ENCODE measurements around the gene ITSN2. TPM values are rescaled to one million over a fixed set of nuclear protein-coding genes. Genes with fewer than 3 reads are reported as not detected.
A peak's percentile ranks its signal among the peaks of the same experiment; 100 is the strongest.
"Not testable (repeated sequence)": the region's sequence is repeated elsewhere in the genome, so short reads cannot be mapped to it uniquely, and the experiment has no call there.

ITSN2 gene
- total RNA-seq, result 10 to 100 TPM; 60.4 to 61.0 TPM

DNA sequence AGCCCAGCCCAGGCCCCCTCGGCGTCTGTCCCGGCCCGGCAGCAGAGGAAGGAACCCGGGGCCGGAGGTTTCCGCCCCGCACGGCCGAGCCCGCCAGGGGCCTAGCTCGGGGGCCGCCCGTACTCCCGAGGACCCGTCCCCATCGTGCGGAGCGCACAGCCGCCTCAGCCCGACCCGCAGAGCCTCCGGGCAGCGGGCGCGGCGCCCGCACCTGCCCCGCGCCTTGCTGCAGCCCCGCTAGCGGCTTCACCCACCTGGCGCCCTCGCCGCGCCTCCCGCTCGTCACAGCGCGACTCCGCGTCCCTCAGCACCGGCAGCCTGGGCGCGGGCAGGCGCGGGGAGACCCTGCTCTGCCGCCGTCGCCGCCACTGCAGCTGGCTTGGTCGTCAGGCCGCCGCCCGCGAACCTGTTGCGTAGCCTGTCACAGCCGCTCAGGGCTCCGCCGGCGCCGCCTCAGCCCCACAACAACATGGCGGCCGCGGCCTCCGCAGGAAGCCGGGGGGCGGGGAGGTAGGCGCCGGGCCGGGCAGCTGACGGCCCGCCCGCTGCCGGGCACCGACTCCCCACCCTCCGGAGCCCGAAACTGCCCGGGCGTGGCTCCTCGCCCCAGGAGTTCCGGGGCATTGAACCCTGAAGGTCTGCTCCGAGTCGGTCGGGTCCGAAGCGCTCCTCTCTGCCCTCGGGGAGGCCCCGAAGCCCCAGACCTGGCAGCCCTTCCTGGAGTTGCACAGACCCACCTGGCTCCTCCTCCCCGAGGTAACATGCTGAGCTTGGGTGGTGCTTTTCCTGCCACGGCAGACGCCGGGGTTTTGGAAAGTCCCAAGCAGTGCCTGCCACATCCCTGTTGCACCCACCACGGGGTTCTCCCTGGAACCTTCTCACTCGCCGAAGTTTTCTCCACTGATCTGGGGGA, at the start of gene ITSN2:
Gene ITSN2 (minus strand): TSS at position 487 of the 913 bp plus-strand sequence. CDS start 32,454 bp downstream, outside the sequence.
- H3K4me1 Mint-ChIP-seq (ENCODE audit: low read depth), result peaks cover 28% of the 10 kb centered on the region
- peaks cover 12% of the 10 kb centered on the region for H3K36me3 Mint-ChIP-seq
- intact Hi-C loops (cut with micrococcal nuclease), result loop anchor here (2.0 to 5.0 kb wide), 2 partner anchors 284 to 433 kb away; partner anchors contain the start of genes ATAD2B and SF3B6
- peaks cover 3% of the 10 kb centered on the region for H3K9me3 Mint-ChIP-seq
- ChIA-PET CTCF (interaction anchor here (0.7 to 0.8 kb wide), 2 partner anchors 276 to 433 kb away, joined by 3 to 5 read pairs; partner anchors contain the start of gene TP53I3), POLR2A (interaction anchor here (1.0 to 2.1 kb wide), 8 partner anchors 8 to 434 kb away, joined by 3 to 9 read pairs (median 4); partner anchors contain the start of gene SF3B6)
- H3K27ac Mint-ChIP-seq, result peak within 1 kb of the TSS; percentile 92
- peak; percentile 86 for DNase-seq
- no peaks in the 10 kb centered on the region for H3K27me3 Mint-ChIP-seq
- H3K4me3 Mint-ChIP-seq, result peak within 1 kb of the TSS; percentile 85

DNA sequence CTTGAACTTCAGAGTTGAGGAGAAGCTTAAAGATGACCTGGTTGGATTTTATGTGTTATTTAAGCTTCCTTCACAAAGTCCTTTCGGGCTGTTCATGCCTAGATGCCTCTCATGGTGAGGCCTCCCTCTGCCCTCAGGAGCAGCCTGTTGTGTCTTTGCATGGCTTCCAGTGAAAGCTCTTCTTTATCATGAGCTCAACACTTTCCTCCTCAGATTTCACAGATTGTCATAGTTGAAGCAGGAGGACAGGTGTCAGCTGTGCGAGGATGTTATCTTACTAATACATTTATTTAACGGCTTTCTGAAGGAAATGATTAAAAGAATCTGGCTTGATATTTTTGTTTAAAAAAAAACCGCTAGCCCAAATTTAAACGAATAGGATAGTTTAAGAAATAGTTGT, 48.8 kb upstream of the ITSN2 start:
- no peaks in the 10 kb centered on the region for H3K9me3 Mint-ChIP-seq
- ChIA-PET POLR2A (interaction anchor here (0.6 kb wide), 1 partner anchor 16 kb away, joined by 3 read pairs; no protein-coding TSS in a partner anchor), CTCF (interaction anchor here (0.6 to 6.4 kb wide), 24 partner anchors 10 to 853 kb away, joined by 3 to 163 read pairs (median 4); partner anchors contain the start of genes CENPO and PTRHD1)
- no peaks in the 10 kb centered on the region for H3K36me3 Mint-ChIP-seq
- H3K4me1 Mint-ChIP-seq (ENCODE audit: low read depth), result no peaks in the 10 kb centered on the region
- no peak overlapping the region for H3K4me3 Mint-ChIP-seq
- intact Hi-C loops (cut with micrococcal nuclease), result no loop called here
- H3K27ac Mint-ChIP-seq, result no peak overlapping the region
- peaks cover 9% of the 10 kb centered on the region for H3K27me3 Mint-ChIP-seq
- no peak for DNase-seq

DNA sequence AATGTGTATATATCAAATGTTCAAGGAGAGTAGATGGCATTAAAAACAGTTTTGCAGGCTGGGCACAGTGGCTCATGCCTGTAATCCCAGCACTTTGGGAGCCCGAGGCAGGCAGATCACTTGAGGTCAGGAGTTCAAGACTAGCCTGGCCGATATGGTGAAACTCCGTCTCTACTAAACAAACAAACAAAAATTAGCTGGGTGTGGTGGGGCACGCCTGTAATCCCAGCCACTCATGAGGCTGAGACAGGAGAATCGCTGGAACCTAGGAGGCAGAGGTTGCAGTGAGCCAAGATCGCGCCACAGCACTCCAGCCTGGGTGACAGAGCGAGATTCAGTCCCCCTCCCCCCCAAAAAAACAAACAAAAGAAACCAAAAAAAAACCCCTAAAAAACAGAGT, 48.4 kb upstream of the ITSN2 start:
- ChIA-PET POLR2A (interaction anchor here (0.6 kb wide), 1 partner anchor 16 kb away, joined by 3 read pairs; no protein-coding TSS in a partner anchor), CTCF (interaction anchor here (0.7 to 6.4 kb wide), 13 partner anchors 15 to 787 kb away, joined by 3 to 163 read pairs (median 4); partner anchors contain the start of genes CENPO and PTRHD1)
- H3K27ac Mint-ChIP-seq; DNase-seq; H3K4me1 Mint-ChIP-seq (ENCODE audit: low read depth); H3K36me3 Mint-ChIP-seq; intact Hi-C loops (cut with micrococcal nuclease); H3K9me3 Mint-ChIP-seq; H3K4me3 Mint-ChIP-seq: not testable (repeated sequence)
- H3K27me3 Mint-ChIP-seq, result peaks cover 12% of the 10 kb centered on the region

DNA sequence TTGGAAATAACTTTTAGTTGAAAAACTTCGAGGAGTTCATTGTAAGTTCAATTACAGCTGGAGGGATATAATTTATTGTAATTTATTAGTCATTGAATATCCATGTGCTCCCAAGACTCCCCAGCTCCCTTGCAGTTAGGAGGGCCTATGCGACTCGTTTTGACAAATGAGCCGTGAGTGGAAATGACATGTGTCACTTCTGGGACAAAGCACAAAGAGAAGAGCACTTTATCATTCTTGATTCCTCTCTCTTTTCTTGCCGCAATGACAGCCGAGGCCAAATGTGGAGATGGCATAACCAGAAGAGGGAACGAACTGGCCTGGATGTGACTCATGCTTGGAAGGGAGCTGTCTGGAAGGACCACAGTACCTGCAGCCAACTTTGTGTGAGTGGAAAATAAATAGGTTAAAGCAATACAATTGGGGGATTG, 44.2 kb upstream of the ITSN2 start:
- Mint-ChIP-seq H3K27ac (no peak overlapping the region), H3K4me1 (ENCODE audit: low read depth) (peaks cover 15% of the 10 kb centered on the region), H3K36me3 (no peaks in the 10 kb centered on the region), H3K27me3 (peaks cover 13% of the 10 kb centered on the region), H3K9me3 (no peaks in the 10 kb centered on the region), H3K4me3 (no peak overlapping the region)
- no peak for DNase-seq
- ChIA-PET CTCF (interaction anchor here (1.4 kb wide), 1 partner anchor 18 kb away, joined by 5 read pairs; no protein-coding TSS in a partner anchor), POLR2A (no interaction called here)
- intact Hi-C loops (cut with micrococcal nuclease), result no loop called here

DNA sequence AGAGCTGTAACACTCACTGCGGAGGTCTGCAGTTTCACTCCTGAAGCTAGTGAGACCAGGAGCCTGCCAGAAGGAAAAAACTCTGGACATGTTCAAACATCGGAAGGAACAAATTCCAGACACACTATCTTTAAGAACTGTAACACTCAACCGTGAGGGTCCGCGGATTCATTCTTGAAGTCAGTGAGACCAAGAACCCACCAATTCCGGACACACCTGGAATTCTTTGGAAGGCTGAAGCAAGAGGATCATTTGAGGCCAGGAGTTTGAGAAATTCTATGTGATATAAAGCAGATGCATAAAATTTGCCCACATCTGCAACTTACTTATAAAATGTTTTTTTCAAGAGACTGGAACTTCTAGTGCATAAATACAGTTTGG, 43.5 kb upstream of the ITSN2 start:
- intact Hi-C loops (cut with micrococcal nuclease), result no loop called here
- CTCF ChIA-PET, result interaction anchor here (0.9 to 1.4 kb wide), 2 partner anchors 19 to 424 kb away, joined by 3 to 5 read pairs; no protein-coding TSS in a partner anchor

DNA sequence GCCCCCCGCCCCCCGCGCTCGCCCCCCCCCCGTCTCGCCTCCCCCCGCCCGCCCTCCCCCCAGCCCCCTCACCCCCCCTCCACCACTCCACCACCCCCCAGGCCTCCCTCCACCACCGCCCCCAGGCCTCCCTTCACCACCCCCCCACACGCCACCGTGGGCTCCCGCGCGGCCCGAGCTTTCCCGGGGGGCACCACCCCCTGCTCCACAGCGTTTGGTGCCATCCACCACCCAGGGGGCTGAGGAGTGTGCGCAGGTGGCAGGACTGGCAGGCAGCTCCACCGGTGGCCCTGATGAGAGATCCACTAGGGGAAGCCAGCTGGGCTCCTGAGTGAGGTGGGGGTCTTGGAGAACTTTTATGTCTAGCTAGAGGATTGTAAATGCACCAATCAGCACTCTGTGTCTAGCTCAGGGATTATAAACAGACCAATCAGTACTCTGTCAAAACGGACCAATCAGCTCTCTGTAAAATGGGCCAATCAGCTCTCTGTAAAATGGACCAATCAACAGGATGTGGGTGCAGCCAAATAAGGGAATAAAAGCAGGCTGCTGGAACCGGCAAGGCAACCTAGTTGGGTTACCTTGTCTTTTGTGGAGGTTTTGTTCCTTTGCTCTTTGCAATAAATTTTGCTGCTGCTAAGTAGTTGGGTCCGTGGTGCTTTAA, 43.0 kb upstream of the ITSN2 start:
- H3K4me3 Mint-ChIP-seq, result no peak overlapping the region
- peaks cover 12% of the 10 kb centered on the region for H3K27me3 Mint-ChIP-seq
- POLR2A ChIA-PET, result no interaction called here
- intact Hi-C loops (cut with micrococcal nuclease), result no loop called here
- H3K9me3 Mint-ChIP-seq, result no peaks in the 10 kb centered on the region
- peaks cover 15% of the 10 kb centered on the region for H3K4me1 Mint-ChIP-seq (ENCODE audit: low read depth)
- DNase-seq, result no peak
- H3K27ac Mint-ChIP-seq, result no peak overlapping the region
- no peaks in the 10 kb centered on the region for H3K36me3 Mint-ChIP-seq
- CTCF ChIA-PET, result interaction anchor here (0.9 kb wide), 1 partner anchor 424 kb away, joined by 3 read pairs; no protein-coding TSS in a partner anchor

More for the DNA sequence above, 43.5 kb upstream of the ITSN2 start:
- no peaks in the 10 kb centered on the region for H3K36me3 Mint-ChIP-seq
- peaks cover 12% of the 10 kb centered on the region for H3K27me3 Mint-ChIP-seq
- no peaks in the 10 kb centered on the region for H3K9me3 Mint-ChIP-seq
- POLR2A ChIA-PET, result no interaction called here
- peaks cover 15% of the 10 kb centered on the region for H3K4me1 Mint-ChIP-seq (ENCODE audit: low read depth)
- DNase-seq, result no peak
- H3K4me3 Mint-ChIP-seq, result no peak overlapping the region
- no peak overlapping the region for H3K27ac Mint-ChIP-seq

DNA sequence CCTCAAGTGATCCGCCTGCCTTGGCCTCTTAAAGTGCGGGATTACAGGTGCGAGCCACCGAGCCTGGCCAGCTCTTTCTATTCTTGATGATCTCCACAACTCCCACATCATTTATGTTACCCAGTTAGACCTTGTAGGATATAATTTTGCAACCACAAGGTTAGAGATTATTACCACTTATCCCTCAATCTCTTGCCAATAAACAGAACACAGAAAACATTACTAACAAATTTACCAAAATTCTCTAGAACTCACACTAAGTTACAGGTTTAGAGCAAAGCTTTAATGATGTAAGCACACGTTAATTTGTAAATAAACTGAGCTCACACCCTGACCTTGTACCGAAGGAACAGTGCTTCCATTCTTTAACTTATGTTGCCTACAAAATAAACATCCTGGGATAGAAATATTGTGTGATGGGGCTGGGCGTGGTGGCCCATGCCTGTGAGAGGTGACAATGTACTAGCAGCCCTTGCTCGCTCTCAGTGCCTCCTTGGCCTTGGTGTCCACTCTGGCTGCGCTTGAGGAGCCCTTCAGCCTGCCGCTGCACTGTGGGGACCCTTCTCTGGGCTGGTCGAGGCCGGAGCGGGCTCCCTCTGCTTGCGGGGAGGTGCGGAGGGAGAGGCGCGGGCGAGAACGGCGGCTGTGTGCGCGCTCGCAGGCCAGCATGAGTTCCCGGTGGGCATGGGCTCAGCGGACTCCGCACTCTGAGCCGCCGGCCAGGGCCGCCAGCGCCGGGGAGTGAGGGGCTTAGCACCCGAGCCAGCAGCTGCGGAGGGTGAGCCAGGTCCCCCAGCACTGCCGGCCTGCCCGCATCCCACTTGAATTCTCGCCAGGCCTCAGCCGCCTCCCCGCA, 42.1 kb upstream of the ITSN2 start:
- Mint-ChIP-seq H3K36me3 (no peaks in the 10 kb centered on the region), H3K27me3 (peaks cover 12% of the 10 kb centered on the region), H3K4me3 (no peak overlapping the region), H3K9me3 (no peaks in the 10 kb centered on the region), H3K27ac (no peak overlapping the region), H3K4me1 (ENCODE audit: low read depth) (peaks cover 15% of the 10 kb centered on the region)
- intact Hi-C loops (cut with micrococcal nuclease), result no loop called here
- ChIA-PET POLR2A (no interaction called here), CTCF (interaction anchor here (0.9 kb wide), 1 partner anchor 425 kb away, joined by 3 read pairs; no protein-coding TSS in a partner anchor)
- no peak for DNase-seq

DNA sequence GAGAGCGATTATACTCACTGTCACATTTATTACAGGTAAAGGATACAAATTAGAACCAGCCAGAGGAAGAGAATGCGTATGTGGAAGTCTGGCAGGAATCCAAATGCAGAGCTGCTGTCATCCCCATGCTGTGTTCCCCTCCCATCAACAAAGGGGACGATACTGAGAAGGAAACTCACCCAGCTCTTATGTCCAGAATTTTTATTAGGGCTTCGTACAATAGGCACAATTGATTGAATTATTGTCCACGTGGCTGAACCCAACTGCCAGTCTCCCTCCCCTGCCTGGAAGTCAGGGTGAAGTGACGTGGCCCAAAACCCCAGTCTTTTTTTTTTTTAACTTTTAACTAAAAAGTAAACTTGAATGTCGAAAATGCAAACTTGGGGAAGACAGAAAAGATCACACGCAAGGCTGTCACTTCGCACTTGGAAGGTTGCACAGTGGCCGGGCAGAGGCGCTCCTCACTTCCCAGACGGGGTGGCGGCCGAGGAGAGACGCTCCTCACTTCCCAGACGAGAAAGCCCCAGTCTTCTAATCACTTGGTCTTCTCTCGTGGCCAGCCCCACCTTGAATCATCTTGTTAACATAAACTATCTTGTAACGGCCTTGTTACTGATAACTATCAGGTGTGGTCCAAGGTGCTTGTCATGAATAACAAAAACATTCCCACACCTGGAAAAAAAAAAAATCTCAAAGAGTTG, 40.0 kb upstream of the ITSN2 start:
- ChIA-PET CTCF (no interaction called here), POLR2A (no interaction called here)
- H3K36me3 Mint-ChIP-seq, result no peaks in the 10 kb centered on the region
- intact Hi-C loops (cut with micrococcal nuclease), result no loop called here
- peaks cover 12% of the 10 kb centered on the region for H3K27me3 Mint-ChIP-seq
- H3K27ac Mint-ChIP-seq, result no peak overlapping the region
- peaks cover 15% of the 10 kb centered on the region for H3K4me1 Mint-ChIP-seq (ENCODE audit: low read depth)
- no peak for DNase-seq
- H3K9me3 Mint-ChIP-seq, result no peaks in the 10 kb centered on the region
- H3K4me3 Mint-ChIP-seq, result no peak overlapping the region

DNA sequence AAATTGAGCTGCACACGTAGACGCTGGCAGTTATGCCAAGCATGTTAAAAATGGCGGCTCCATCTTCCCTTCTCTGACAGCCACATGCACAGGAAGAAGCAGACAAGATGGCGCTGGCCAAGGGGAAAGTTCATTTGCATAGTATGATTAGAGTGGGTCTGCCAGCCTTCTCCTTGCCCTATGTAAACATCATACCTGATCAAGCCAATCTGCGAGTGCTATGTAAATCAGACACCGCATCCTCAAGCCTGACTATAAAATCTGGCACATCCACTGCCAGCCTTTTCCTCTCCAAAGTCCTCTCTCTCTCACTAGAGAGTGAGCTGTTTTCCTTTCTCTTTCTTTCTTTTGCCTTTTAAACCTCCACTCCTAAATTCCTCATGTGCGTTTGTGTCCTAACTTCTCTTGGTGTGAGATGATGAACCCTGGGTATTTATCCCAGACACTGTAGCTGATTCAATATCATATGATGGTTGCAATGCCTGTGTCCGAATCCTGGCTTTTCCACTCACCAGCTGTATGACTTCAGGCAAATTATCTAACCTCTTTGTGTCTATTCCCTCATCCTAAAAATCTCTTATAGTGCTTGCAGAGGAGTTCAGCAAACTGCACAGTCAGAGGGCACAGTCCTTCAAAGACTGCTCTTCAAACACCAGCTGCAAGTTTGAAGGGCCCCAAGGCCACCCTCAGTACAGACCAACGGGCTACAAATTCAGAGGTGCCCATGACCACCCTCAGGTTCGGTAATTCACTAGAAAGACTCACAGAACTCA, 39.3 kb upstream of the ITSN2 start:
- H3K4me3 Mint-ChIP-seq, result no peak overlapping the region
- ChIA-PET POLR2A (no interaction called here), CTCF (interaction anchor here (0.8 to 1.1 kb wide), 2 partner anchors 10 to 17 kb away, joined by 3 to 7 read pairs; no protein-coding TSS in a partner anchor)
- intact Hi-C loops (cut with micrococcal nuclease), result no loop called here
- no peaks in the 10 kb centered on the region for H3K9me3 Mint-ChIP-seq
- H3K36me3 Mint-ChIP-seq, result no peaks in the 10 kb centered on the region
- peaks cover 15% of the 10 kb centered on the region for H3K4me1 Mint-ChIP-seq (ENCODE audit: low read depth)
- H3K27ac Mint-ChIP-seq, result no peak overlapping the region
- no peak for DNase-seq
- peaks cover 11% of the 10 kb centered on the region for H3K27me3 Mint-ChIP-seq

DNA sequence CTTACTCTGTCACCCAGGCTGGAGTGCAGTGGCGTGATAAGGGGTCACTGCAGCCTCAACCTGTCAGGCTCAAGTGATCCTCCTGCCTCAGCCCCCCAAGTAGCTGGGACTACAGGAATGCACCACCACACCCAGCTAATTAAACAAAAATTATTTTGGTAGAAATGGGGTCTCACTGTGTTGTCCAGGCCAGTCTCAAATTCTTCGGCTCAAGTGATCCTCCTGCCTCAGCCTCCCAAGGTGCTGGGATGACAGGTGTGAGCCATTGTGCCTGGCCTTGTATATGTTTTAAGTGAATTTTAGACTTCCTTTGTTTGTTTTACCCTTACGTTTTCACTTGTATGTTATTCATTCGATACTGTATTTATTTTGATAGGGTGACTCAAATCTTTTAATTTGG, 34.7 kb upstream of the ITSN2 start:
- intact Hi-C loops (cut with micrococcal nuclease), result no loop called here
- no peak overlapping the region for H3K27ac Mint-ChIP-seq
- ChIA-PET POLR2A (no interaction called here), CTCF (interaction anchor here (1.2 kb wide), 1 partner anchor 15 kb away, joined by 6 read pairs; no protein-coding TSS in a partner anchor)
- H3K9me3 Mint-ChIP-seq, result no peaks in the 10 kb centered on the region
- no peaks in the 10 kb centered on the region for H3K4me1 Mint-ChIP-seq (ENCODE audit: low read depth)
- no peak for DNase-seq
- H3K27me3 Mint-ChIP-seq, result peaks cover 2% of the 10 kb centered on the region
- no peaks in the 10 kb centered on the region for H3K36me3 Mint-ChIP-seq
- no peak overlapping the region for H3K4me3 Mint-ChIP-seq
